IMR-90 (cell line): ENCODE data around the gene RAI1.
A peak's percentile ranks its signal among the peaks of the same experiment; 100 is the strongest.

Experiments used
- BHLHE40 ChIP-seq: fragments of 150-350 bp; IDR thresholded peaks from 2 replicates; pipeline ENCODE4 v1.6.1; 2016; ENCODE audit warnings: mild to moderate bottlenecking, low read depth, low read length
- CEBPB ChIP-seq: IDR thresholded peaks from 2 replicates; pipeline ENCODE4 v1.6.1; 2012; ENCODE audit warnings: low read depth, low read length, improper control_type of control experiment
- CHD1 ChIP-seq: IDR thresholded peaks from 2 replicates; pipeline ENCODE4 v1.6.1; 2012; ENCODE audit warnings: low read depth, low read length, improper control_type of control experiment
- FOS ChIP-seq: fragments of 150-350 bp; IDR thresholded peaks from 2 replicates; pipeline ENCODE4 v1.6.1; 2016; ENCODE audit warnings: low read depth, low read length
- MAFK ChIP-seq: IDR thresholded peaks from 2 replicates; pipeline ENCODE4 v1.6.1; 2012; ENCODE audit warnings: low read depth, low read length, improper control_type of control experiment
- NFE2L2 ChIP-seq: fragments of 150-350 bp; IDR thresholded peaks from 2 replicates; pipeline ENCODE4 v1.6.1; 2016; ENCODE audit warnings: low read depth, mild to moderate bottlenecking, low read length
- POLR2A ChIP-seq: IDR thresholded peaks from 2 replicates; pipeline ENCODE4 v1.6.1; 2012; ENCODE audit warnings: mild to moderate bottlenecking, low read depth, low read length
- RAD21 ChIP-seq: IDR thresholded peaks from 2 replicates; pipeline ENCODE4 v1.6.1; 2012; ENCODE audit warnings: low read length, improper control_type of control experiment
- SMC3 ChIP-seq: fragments of 150-350 bp; IDR thresholded peaks from 2 replicates; pipeline ENCODE4 v1.6.1; 2016; ENCODE audit warnings: low read depth, mild to moderate bottlenecking, antibody characterized with exemption, low read length, moderate library complexity
- TF ChIP-seq, protein P1 (sequence below): conservative IDR thresholded peaks from 2 replicates; pipeline ENCODE4 v1.5.1; 2012; ENCODE audit warnings: mild to moderate bottlenecking, low read depth, low read length, improper control_type of control experiment

GRCh38 chr17:17722906-17723353, 41.7 kb downstream of the RAI1 start:
- no peak for TF ChIP-seq BHLHE40
- TF ChIP-seq, protein P1, sequence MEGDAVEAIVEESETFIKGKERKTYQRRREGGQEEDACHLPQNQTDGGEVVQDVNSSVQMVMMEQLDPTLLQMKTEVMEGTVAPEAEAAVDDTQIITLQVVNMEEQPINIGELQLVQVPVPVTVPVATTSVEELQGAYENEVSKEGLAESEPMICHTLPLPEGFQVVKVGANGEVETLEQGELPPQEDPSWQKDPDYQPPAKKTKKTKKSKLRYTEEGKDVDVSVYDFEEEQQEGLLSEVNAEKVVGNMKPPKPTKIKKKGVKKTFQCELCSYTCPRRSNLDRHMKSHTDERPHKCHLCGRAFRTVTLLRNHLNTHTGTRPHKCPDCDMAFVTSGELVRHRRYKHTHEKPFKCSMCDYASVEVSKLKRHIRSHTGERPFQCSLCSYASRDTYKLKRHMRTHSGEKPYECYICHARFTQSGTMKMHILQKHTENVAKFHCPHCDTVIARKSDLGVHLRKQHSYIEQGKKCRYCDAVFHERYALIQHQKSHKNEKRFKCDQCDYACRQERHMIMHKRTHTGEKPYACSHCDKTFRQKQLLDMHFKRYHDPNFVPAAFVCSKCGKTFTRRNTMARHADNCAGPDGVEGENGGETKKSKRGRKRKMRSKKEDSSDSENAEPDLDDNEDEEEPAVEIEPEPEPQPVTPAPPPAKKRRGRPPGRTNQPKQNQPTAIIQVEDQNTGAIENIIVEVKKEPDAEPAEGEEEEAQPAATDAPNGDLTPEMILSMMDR: no peak
- TF ChIP-seq POLR2A: peak; percentile 34; the same call in 1 of the 2 replicates
- TF ChIP-seq FOS: no peak
- no peak for TF ChIP-seq CHD1
- no peak; the same call in 1 of the 2 replicates for TF ChIP-seq CEBPB
- TF ChIP-seq MAFK: no peak
- no peak for TF ChIP-seq SMC3
- no peak for TF ChIP-seq NFE2L2
- no peak for TF ChIP-seq RAD21
